Activated CD4-positive, alpha-beta memory T cell treated with anti-CD3 and anti-CD28 coated beads, Interleukin-2, amount 10 ng/mL, durations not matched to agents 7 days and 5 days (primary cell): ENCODE measurements around the gene FAM8A1. TPM values are rescaled to one million over a fixed set of nuclear protein-coding genes. Genes with fewer than 3 reads are reported as not detected.
A peak's percentile ranks its signal among the peaks of the same experiment; 100 is the strongest.

ENCODE experiments used
- CTCF ChIA-PET: fragments of 350-600 bp; sonication (Branson Sonifier 250); formaldehyde crosslinking; loops from one replicate; lab custom pipeline; 2021; ENCODE audit warnings: antibody characterized with exemption, inconsistent platforms; lab: Charles Lee
- POLR2A ChIA-PET: fragments of 350-600 bp; sonication (Branson Sonifier 250); formaldehyde crosslinking; loops from one replicate; lab custom pipeline; 2021; ENCODE audit warnings: antibody characterized with exemption; lab: Charles Lee
- DNase-seq: peaks from one replicate; pipeline ENCODE4 v3.0.0-alpha.2; 2020
- H3K27ac Mint-ChIP-seq: one replicate; pipeline ENCODE4 v1.8.0; 2021; ENCODE audit warnings: mild to moderate bottlenecking, mixed read lengths
- H3K27me3 Mint-ChIP-seq: one replicate; pipeline ENCODE4 v1.8.0; 2021; ENCODE audit warnings: mixed read lengths
- H3K36me3 Mint-ChIP-seq: one replicate; pipeline ENCODE4 v1.8.0; 2021; ENCODE audit warnings: low read depth, mixed read lengths
- H3K4me1 Mint-ChIP-seq: one replicate; pipeline ENCODE4 v1.8.0; 2021; ENCODE audit warnings: mixed read lengths
- H3K4me3 Mint-ChIP-seq: one replicate; pipeline ENCODE4 v1.8.0; 2021; ENCODE audit warnings: mild to moderate bottlenecking, mixed read lengths
- H3K9me3 Mint-ChIP-seq: one replicate; pipeline ENCODE4 v1.8.0; 2021; ENCODE audit warnings: mixed read lengths
- total RNA-seq, 2 experiments: library from RNA; stranded (reverse); gene quantifications; one replicate each; pipeline ENCODE4 v1.2.3, GENCODE V29; 2021

The FAM8A1 gene
- total RNA-seq, 2 experiments from 2014 or later: 14.1 to 14.3 TPM

DNA sequence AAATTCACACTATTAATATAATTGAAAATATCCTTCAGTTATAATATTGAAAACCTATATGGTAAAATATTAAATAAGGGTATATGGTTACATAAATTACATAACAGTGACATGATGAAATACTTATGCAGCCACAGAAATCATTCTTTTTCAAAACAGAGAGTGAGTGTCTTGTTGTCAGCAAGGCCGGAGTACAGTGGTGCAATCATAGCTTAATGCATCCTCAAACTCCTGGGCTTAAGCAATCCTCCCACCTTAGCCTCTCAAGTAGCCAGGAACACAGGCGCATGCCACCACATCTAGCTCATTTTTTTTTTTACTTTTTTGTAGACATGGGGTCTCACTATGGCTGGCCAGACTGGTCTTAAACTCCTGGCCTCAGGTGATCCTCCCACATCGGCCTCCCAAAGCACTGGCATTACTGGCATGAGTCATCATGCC, 40.4 kb downstream of the FAM8A1 start:
- no peaks in the 10 kb centered on the region for H3K9me3 Mint-ChIP-seq
- CTCF ChIA-PET: no interaction called here
- no peak for DNase-seq
- POLR2A ChIA-PET: interaction anchor here (0.5 kb wide), 1 partner anchor 16 kb away, joined by 3 read pairs; no protein-coding TSS in a partner anchor
- peaks cover 84% of the 10 kb centered on the region for H3K36me3 Mint-ChIP-seq
- H3K27me3 Mint-ChIP-seq: no peaks in the 10 kb centered on the region
- H3K4me3 Mint-ChIP-seq: no peak overlapping the region
- H3K27ac Mint-ChIP-seq: no peak overlapping the region
- peaks cover 33% of the 10 kb centered on the region for H3K4me1 Mint-ChIP-seq

GRCh38 chr6:17648745-17649144, 48.6 kb downstream of the FAM8A1 start:
- no peak for DNase-seq
- Mint-ChIP-seq H3K4me3 (no peak overlapping the region), H3K4me1 (peaks cover 20% of the 10 kb centered on the region), H3K27ac (no peak overlapping the region), H3K27me3 (no peaks in the 10 kb centered on the region), H3K36me3 (peaks cover 59% of the 10 kb centered on the region), H3K9me3 (no peaks in the 10 kb centered on the region)
- ChIA-PET POLR2A (no interaction called here), CTCF (no interaction called here)

DNA sequence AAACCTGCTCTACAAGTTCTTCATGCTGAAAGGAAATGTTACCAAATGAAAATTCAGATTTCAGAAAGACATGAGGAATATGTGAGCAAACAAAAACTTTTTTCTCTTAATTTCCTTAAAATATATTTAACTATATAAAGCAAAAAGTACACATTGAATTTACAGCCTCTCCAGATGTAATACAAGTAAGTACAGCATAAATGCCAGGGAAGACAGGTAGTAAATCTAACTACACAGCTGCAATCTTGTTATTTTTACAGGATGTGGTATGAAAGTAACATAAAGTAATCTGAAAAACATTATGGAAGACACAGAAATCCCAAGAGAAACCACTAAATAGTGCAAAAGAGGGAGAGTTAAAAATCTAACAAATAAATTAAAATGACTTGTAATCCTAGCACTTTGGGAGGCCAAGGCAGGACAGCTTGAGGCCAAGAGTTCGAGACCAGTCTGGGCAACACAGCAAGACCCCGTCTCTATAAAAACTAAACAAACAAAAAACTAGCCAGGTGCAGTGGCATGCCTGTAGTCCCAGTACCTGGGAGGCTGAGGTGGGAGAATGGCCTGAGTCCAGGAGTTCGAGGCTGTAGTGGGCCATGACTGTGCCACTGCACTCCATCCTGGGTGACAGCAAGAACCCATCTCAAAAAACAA, 50.7 kb downstream of the FAM8A1 start:
- ChIA-PET CTCF (interaction anchor here (0.9 kb wide), 1 partner anchor 52 kb away, joined by 3 read pairs; no protein-coding TSS in a partner anchor), POLR2A (interaction anchor here (1.3 kb wide), 1 partner anchor 56 kb away, joined by 5 read pairs; the partner anchor contains the start of gene NUP153)
- no peak for DNase-seq
- H3K27me3 Mint-ChIP-seq: no peaks in the 10 kb centered on the region
- H3K27ac Mint-ChIP-seq: peak overlapping the region; percentile 53
- H3K4me3 Mint-ChIP-seq: no peak overlapping the region
- peaks cover 26% of the 10 kb centered on the region for H3K4me1 Mint-ChIP-seq
- peaks cover 57% of the 10 kb centered on the region for H3K36me3 Mint-ChIP-seq
- no peaks in the 10 kb centered on the region for H3K9me3 Mint-ChIP-seq

DNA sequence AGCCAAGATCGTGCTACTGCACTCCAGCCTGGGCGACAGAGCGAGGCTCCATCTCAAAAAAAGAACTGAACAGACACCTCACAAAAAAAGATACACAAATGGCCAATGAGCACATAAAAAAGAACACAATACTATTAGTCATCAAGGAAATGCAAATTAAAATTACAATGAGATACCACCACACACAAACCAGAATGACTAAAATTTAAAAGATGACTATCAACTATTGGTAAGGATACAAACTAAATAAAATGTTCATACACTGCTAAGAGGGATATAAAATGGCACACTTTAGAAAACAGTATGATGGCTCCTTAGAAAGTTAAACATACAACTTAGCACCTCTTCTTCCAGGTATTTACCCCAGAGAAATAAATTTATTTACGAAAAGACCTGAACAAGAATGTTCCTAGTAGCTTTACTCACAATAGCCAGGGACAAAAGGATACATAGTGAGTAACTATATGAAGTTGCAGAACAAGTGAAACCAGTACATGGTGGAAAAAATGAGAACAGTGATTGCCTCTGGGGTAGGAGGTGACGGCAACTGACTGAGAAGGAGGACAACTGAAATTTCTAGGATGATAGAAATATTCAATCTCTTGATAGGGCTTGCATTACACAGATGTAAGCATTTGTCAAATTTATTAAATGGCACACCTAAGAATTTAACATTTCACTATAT, 53.2 kb downstream of the FAM8A1 start:
- CTCF ChIA-PET: interaction anchor here (1.9 kb wide), 1 partner anchor 25 kb away, joined by 5 read pairs; no protein-coding TSS in a partner anchor
- Mint-ChIP-seq H3K27me3 (no peaks in the 10 kb centered on the region), H3K4me3 (no peak overlapping the region), H3K4me1 (peaks cover 34% of the 10 kb centered on the region), H3K9me3 (no peaks in the 10 kb centered on the region), H3K36me3 (peaks cover 60% of the 10 kb centered on the region), H3K27ac (peak overlapping the region; percentile 49)
- POLR2A ChIA-PET: interaction anchor here (0.6 kb wide), 1 partner anchor 25 kb away, joined by 4 read pairs; no protein-coding TSS in a partner anchor
- DNase-seq: no peak

GRCh38 chr6:17656092-17656491, 56.0 kb downstream of the FAM8A1 start:
- Mint-ChIP-seq H3K27ac (no peak overlapping the region), H3K27me3 (no peaks in the 10 kb centered on the region), H3K4me3 (no peak overlapping the region), H3K4me1 (peaks cover 25% of the 10 kb centered on the region), H3K9me3 (no peaks in the 10 kb centered on the region), H3K36me3 (peaks cover 66% of the 10 kb centered on the region)
- ChIA-PET POLR2A (interaction anchor here (1.1 to 2.2 kb wide), 3 partner anchors 50 to 56 kb away, joined by 3 to 7 read pairs (median 4); partner anchors contain the start of genes FAM8A1 and NUP153), CTCF (interaction anchor here (1.3 kb wide), 1 partner anchor 46 kb away, joined by 7 read pairs; no protein-coding TSS in a partner anchor)
- no peak for DNase-seq

DNA sequence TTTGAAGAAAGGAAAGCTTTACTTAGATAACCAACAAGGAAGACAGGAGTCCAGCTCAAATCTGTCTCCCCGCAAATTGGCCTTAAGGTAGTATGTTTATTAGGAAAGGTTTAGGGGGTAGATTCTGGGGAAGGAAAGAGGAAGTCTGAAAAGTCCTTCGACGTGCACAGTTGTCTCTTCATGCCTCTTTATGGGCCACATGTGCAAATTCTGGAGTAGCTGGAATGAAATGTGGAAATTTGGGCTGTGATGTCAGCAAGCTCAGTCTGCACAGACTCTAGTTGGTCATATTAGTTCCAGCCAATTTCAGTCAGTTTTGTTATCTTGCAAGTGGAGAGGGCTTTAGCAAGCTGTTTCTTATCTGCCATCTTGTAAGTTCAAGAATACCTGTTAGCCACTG, 56.5 kb downstream of the FAM8A1 start:
- Mint-ChIP-seq H3K36me3 (peaks cover 70% of the 10 kb centered on the region), H3K27me3 (no peaks in the 10 kb centered on the region), H3K4me3 (no peak overlapping the region), H3K9me3 (no peaks in the 10 kb centered on the region), H3K27ac (no peak overlapping the region), H3K4me1 (peaks cover 27% of the 10 kb centered on the region)
- CTCF ChIA-PET: interaction anchor here (1.3 kb wide), 2 partner anchors 19 to 45 kb away, joined by 3 to 7 read pairs; no protein-coding TSS in a partner anchor
- POLR2A ChIA-PET: interaction anchor here (0.6 to 2.2 kb wide), 4 partner anchors 16 to 56 kb away, joined by 3 to 7 read pairs (median 4); partner anchors contain the start of genes FAM8A1 and NUP153
- no peak for DNase-seq

Other genes with a start within 250 kb of the FAM8A1 start
- not detected for gene CAP2, start 206.7 kb upstream of the FAM8A1 start, total RNA-seq
- gene NUP153, start 106.6 kb downstream of the FAM8A1 start, total RNA-seq: 10 to 100 TPM; 74.0 to 75.8 TPM